IPS-18c (cell line): ENCODE measurements around the gene DLG2.

Experiments
- H3K4me3 ChIP-seq: 2 replicates; pipeline ENCODE4 v1.7.0; 2013; ENCODE audit warnings: low read depth, mild to moderate bottlenecking, low read length, moderate library complexity; ENCODE audit not compliant: insufficient read depth
- H3K9me3 ChIP-seq: one replicate; pipeline ENCODE4 v1.6.1; 2013; ENCODE audit warnings: mild to moderate bottlenecking, low read length, moderate library complexity; ENCODE audit not compliant: control insufficient read depth, insufficient read depth

DLG2 gene

DNA sequence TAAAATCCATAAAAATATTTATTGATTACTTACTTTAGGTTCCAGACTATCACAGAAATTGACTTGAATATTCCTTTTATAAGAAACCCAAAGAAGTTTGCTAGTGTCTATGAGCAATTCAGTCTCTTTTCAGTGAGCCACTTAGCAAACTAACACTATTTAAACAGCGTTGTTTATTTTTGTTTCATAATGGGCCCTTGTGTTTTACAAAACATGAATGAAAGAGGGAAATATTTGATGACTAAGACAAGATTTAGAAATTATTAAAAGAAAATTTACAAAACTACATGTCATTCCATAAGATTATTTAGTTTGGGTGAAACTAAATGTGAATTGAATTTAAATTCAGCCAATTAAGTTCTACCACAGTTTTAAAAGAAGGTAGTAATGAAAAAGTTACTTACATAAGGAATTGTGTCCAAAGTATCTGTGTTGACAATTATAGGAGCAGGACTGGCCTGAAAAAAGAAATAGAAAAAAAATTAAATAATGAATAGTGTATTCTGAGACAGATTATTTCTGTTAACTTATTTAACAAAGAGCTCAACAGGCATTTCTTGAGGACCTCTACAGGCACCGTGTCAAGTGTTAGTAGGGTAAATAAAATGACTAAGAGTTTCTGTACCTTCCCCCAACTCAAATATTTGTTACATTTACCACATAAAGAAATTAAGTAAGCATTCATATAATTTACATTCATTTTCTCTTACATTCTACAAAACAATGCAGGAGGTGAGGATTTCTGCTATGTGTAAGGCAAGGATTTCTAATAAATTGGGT, 1376.1 kb downstream of the DLG2 start:
- Histone ChIP-seq H3K4me3 (no peak overlapping the region), H3K9me3 (no peaks in the 10 kb centered on the region)

DNA sequence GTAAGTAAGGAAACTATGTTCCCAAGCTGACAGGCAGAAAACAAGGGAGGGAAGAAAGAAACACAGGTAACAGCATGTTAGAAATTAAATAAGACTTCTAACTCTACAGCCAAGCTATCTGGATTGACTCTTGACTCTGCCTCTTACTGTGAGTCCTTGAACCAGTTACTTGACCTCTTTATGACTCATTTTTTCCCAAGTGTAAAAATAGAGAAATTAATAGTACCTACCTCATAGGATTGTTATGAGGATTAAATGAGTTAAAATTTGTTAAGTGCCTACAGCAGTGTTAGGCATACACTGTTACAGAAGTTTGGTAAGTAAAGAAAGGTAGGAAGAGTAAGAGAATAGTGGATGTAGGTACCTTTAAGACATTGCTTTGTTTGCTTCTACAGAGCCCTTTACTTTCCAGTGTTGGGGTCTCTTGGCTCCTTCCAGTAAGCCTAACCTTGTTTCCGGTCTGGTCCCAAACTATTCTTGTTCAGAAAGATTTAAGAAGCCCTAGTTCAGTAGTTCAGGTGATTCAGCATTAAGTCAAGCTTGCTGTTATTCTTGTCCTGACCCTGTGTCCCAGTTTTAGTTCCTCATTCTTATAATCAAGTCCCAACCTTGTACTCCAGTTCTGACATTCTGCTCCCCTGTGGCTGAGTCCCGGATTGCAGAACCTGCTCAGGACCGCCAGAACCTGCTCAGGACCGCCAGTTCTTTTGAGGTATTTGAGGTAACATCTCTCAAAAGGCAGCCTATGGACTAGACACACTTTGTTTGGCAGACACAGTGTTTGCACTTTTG, 1377.6 kb downstream of the DLG2 start:
- no peaks in the 10 kb centered on the region for H3K9me3 ChIP-seq
- no peak overlapping the region for H3K4me3 ChIP-seq

DNA sequence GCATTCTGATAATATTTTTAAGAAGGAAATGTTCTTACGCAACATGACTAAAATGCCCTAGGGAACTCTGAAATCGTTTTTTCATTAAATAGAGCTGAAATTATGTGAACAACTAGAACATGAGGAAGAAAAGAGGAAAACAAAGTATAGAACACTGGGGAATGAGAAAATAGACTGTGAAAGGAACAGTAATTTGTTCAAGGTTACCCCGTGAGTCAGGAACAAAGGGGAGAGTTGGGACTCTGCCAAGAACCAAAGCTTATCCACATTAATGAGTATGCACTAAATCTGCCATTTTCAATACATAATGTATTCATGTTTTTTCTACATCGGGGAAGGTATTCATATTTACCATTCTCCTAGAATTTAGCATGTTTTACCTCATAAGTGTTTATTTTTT, 1379.2 kb downstream of the DLG2 start:
- no peaks in the 10 kb centered on the region for H3K9me3 ChIP-seq
- H3K4me3 ChIP-seq, result no peak overlapping the region

DNA sequence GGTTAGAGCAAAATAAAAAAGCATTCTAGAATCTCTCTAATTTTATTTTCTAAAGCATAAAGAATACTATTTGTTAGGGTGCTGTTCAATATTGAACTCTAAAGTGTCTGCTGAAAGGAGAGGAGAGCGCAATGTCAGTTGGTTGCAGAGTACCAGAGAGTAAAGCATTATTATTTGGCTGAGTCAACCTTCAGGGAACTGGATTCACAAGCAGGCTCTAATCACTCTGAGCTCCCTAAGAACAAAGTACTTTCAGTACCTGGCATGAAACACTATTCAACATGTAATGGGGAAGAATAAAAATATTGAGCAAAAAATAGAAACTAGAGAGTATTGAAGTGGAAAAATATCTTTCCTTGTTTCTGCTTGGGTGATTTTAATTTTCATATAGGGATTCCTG, 1380.0 kb downstream of the DLG2 start:
- no peaks in the 10 kb centered on the region for H3K9me3 ChIP-seq
- no peak overlapping the region for H3K4me3 ChIP-seq

DNA sequence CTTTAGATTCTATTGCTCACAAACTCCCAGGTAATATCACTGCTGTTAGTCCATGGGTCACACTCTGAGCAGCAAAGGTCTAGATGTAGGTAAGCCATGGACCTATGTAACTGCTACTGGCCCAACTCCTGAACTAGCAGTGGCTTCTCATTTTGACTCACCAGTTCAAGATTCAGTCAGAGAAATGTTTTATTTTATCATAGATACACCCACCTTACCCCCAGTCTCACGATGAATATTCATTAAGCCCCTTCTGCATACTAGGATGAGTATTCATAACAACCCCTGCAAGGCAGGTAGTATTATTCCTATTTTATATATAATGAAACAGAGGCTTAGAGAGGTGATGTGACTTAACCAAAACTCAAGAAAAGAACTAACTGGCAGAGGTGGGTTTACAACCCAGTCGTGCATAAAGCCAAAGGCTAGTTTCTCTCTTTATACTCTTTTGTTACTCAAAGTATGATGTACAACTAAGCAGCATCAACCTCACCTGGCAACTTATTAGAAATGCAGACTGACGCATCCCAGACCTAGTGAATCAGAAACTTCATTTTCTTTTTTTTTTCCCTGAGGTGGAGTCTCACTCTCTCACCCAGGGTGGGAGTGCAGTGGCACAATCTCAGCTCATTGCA, 1383.4 kb downstream of the DLG2 start:
- Histone ChIP-seq H3K9me3 (no peaks in the 10 kb centered on the region), H3K4me3 (no peak overlapping the region)

DNA sequence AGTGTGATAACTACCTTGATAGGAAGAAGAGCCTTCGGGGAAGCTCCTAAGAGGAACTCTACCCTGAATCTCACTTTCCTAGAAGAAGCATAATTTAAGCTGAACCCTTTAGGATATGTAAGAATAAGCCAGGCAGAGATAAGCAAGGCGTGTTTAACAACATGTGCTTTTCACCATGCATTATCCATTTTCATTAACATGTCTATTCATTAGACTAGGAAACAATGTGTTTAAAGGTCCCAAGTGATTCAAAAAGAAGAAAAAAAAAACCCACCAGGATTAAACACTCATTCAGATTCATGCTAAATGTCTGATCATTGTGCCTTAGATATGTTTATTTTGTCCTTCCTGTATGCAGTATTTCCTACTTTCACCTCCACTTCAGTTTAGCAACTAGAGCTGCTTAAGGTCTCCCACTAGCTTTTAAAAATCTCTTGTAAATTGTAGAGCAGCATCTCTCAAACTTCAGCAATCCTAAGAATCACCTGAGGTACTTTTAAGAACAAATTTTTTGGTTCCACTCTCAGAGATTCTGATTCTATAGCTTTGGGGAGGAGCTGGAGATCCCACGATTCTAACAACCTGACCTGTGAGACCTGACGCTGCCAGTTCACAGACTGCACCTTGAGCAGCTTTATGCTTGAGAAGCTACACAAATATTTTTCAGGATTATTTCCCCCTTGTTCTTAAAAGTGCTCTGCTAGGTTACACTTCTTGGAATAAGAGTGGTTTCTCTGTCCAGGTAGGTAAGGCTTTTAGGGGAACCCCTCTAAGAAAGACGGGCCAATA, 1385.6 kb downstream of the DLG2 start:
- no peaks in the 10 kb centered on the region for H3K9me3 ChIP-seq
- no peak overlapping the region for H3K4me3 ChIP-seq

DNA sequence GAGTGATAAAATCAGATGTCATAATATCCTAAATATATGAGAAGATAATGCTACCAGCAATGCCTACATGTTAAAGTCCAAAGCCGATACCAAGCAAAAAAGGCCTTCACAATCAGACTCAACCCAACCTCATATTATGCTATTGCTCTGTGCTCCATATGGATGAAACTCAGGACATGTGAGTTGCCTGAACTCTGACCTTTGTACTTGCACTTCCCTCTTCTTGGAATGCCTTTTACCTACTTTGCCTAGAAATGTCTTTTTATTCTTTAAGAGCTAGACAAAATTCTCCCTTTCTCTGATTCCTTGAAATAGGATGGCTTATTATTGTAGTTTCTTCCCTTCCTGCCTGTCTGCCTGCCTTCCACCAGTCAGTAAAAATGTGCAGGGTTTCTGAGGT, 1386.3 kb downstream of the DLG2 start:
- H3K9me3 ChIP-seq, result no peaks in the 10 kb centered on the region
- H3K4me3 ChIP-seq, result no peak overlapping the region

DNA sequence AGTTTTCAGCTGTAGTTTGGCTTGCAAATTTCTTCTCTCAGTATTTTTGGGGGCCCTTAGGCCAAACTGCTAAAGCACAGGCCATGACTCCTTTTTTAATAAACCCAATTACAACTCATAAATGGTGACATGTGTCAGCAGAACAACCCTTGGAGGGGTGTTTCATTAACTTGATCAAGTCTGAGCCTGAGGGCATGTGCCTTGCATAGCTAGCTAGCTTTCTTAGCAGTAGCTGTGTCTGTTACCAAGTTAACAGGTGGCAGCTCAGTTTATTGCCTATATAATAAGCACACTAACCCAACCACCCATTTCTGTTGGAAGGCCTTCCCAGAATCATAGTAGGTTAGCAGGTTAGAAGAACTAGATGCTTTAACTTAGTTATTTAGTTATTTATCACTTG, 1390.7 kb downstream of the DLG2 start:
- no peak overlapping the region for H3K4me3 ChIP-seq
- no peaks in the 10 kb centered on the region for H3K9me3 ChIP-seq

DNA sequence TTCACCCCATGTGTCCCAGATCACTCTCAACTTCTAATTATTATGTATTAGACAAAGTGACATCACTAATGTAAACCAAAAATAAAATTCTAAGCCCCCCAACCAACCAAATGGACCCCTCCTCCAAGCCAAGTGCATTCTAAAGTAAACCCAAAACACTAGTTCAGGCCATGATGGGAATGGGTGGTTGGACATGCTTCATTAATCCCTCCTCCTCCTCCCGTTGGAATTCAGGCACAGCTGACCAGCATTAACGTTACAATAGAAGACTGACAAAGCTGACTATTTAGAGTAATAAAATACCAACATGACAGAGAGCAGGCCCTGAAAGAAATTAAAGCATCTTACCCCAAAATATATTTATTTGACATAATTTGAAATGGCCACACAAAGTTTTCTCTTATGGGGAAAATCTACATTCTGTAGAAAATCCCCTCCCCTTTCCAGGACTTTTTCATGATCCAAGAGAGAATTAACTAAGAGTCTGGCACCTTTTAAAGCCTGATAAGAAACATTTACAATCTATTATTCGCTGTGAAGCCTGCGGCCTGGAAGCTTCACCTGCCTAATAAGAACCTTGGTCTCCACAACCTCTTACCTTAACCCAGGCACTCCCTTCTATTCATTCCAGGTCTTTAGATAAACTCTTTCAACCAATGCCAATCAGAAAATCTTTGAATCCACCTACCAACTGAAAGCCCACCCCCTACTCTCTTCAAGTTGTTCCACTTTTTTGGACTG, 1392.5 kb downstream of the DLG2 start:
- Histone ChIP-seq H3K9me3 (no peaks in the 10 kb centered on the region), H3K4me3 (no peak overlapping the region)

DNA sequence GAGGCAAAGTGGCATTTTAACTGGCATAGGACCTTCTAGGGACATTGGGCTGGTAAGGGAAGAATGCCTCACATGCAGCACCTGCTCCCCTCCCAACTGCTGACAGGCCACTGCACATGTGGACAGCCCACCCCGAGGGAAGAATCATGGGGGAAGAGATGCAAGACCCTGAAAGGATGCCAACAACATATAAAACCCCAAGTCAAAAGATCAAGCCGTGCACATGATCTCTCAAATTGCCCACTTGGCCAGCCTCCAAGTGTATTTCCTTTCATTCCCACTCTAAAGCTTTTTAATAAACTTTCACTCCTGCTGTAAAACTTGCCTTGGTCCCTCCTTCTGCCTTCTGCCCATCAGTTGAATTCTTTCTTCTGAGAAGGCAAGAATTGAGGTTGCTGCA, 1393.1 kb downstream of the DLG2 start:
- Histone ChIP-seq H3K4me3 (no peak overlapping the region), H3K9me3 (no peaks in the 10 kb centered on the region)

DNA sequence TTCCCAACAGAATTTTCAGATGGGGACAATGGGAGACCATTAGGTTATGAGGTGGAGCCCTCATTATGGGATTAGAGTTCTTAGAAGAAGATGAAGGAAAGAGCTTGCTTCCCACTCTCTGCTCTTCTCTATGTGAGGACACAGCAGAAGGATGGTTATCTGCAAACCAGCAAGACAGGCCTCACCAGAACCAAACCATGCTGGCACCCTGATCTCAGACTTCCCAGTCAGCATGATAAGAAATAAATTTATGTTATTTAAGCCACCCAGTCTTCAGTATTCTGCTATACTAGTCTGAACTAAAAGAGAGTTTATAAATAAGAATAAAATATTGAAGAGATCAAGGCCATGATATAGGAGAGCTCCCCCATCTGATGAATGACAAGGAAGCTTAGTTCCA, 1394.6 kb downstream of the DLG2 start:
- H3K4me3 ChIP-seq, result no peak overlapping the region
- no peaks in the 10 kb centered on the region for H3K9me3 ChIP-seq

DNA sequence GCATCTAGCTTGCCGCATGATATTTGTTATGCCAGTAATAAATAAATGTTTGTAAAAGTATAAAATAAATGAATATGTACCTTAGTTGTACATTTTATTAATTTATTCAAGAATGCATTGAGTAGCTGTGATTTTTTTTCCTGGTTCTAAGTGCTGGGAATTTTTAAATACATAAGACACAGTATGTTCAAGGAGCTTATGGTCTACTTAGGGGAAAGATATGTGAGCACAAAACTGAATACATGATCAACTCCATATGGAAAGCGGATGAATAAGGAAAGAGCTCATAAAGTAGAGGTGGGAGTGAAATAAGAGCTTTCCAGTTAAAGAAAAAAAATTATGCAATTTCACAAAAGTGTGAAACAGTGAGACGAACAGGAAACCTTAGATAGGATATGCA, 1396.7 kb downstream of the DLG2 start:
- no peaks in the 10 kb centered on the region for H3K9me3 ChIP-seq

DNA sequence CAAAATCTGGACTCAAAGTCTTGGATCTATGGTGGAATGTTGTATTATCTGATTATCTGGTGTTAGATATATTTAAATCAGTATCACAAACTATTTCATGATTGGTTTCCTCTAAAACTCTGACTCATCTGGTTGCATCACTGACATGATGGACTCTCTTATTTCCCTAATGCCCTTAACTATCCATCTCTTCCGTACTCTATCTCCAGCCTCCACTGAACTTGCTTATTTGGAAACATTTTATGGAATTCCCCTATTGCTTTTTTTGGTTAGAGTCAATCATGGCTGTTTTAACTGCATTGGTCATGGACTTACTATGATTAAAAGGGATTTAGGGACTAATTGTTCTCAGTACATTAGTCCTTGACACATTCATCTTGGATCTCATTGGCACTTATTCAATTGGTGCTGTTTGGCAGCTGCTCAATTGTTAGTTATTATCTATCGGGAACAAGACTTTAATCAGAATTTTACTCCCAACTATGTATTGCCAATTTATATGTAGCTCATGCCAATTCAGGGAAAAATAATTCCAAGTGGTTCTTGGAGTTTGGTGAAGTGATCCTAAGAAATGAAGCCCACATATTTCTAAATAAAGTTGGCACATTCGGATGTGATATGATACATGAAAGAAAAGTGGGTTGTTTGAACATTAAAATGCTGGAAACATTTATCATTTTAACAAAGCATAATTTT, 1399.0 kb downstream of the DLG2 start:
- no peak overlapping the region for H3K4me3 ChIP-seq
- H3K9me3 ChIP-seq, result no peaks in the 10 kb centered on the region

More for the DNA sequence above, 1396.7 kb downstream of the DLG2 start:
- H3K4me3 ChIP-seq, result no peak overlapping the region

DNA sequence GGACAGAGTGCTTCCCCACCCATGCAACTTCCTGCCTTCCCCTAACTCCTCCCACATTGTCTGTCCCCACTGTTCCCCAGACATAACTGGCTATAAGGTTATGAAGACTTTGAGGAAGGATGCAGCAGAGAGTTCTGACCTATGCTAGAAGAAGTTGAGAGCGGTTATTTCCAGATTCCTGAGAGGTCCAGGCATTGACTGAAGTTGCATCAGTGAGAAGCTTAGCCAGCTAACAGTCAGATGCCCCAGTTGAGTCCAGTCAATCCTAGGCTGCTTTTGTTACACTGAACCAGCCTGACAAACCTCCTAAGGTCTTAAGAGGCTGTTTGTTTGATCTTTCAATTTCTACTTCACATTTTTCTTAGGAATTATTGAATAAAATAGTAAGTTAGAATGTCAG, 1403.1 kb downstream of the DLG2 start:
- H3K9me3 ChIP-seq, result no peaks in the 10 kb centered on the region
- no peak overlapping the region for H3K4me3 ChIP-seq

DNA sequence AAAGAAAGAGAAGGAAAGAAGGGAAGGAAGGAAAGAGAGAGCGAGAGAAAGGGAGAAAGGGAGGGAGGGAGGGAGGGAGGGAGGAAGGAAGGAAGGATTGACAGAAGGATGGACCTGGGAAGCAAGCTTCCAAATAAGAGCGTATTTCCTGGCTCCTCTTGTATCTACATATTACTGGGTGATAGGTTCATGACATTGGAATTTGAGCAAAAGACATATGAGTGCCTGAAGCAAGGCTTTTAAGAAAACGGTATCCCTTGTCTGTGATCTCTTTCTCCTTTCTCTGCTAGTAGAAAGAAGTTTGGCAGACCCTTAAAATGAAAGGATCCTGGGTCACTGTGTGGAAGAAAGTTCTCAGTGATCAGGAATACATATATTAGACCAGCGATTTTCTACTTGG, 1408.8 kb downstream of the DLG2 start:
- no peak overlapping the region for H3K4me3 ChIP-seq
- H3K9me3 ChIP-seq, result no peaks in the 10 kb centered on the region

DNA sequence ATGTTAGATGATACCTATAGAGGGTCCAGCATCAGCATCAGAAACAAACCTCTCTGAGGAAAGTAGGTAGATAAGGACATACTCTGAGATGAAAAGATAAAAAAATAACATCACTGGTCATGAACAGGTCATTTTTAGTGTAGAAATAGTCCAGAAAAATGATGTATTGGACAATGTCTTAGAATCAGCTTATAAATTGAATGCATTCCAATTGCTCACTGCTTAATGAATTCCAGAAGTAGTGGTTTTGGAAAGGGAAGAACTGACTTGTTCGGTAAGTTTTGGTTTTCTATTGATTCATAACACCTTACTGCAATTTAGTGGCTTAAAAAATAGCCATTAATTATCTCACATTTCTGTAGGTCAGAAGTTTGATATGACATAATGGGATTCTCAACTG, 1411.5 kb downstream of the DLG2 start:
- H3K4me3 ChIP-seq, result no peak overlapping the region
- H3K9me3 ChIP-seq, result no peaks in the 10 kb centered on the region
